ENCODE measurements around the gene VPS9D1.
"Not testable (repeated sequence)": the region's sequence is repeated elsewhere in the genome, so short reads cannot be mapped to it uniquely, and the experiment has no call there.

Gene VPS9D1

GRCh38 chr16:89709166-89709565 lies 11.5 kb downstream of the VPS9D1 start:
- DNase-seq, result no peak

- DNase-seq, result no peak
Observed at GRCh38 chr16:89708481-89708931, 12.2 kb downstream of the VPS9D1 start.

GRCh38 chr16:89707695-89708094 lies 13.0 kb downstream of the VPS9D1 start:
- no peak for DNase-seq

GRCh38 chr16:89706518-89707260 lies 14.0 kb downstream of the VPS9D1 start:
- DNase-seq, result no peak

GRCh38 chr16:89705006-89705405 lies 15.7 kb downstream of the VPS9D1 start:
- DNase-seq, result no peak

- DNase-seq, result peak; percentile 1
Observed at GRCh38 chr16:89704281-89704680, 16.4 kb downstream of the VPS9D1 start.

- peak; percentile 84 for DNase-seq
Observed at GRCh38 chr16:89701425-89702406, 19.0 kb downstream of the VPS9D1 start, which contains the start of gene SPATA2L. Gene SPATA2L, minus strand, starts transcription at chr16:89701705. Its CDS starts 473 bp downstream, at chr16:89701232.

- no peak for DNase-seq
Observed at GRCh38 chr16:89700649-89701424, 19.9 kb downstream of the VPS9D1 start.

- DNase-seq, result peak; percentile 93
Observed at GRCh38 chr16:89700100-89700648, 20.5 kb downstream of the VPS9D1 start.

GRCh38 chr16:89699629-89700099 lies 21.0 kb downstream of the VPS9D1 start:
- DNase-seq, result not testable (repeated sequence)

GRCh38 chr16:89698717-89699116 lies 22.0 kb downstream of the VPS9D1 start:
- peak; percentile 3 for DNase-seq

GRCh38 chr16:89697616-89698331 lies 22.9 kb downstream of the VPS9D1 start:
- DNase-seq, result peak; percentile 46

GRCh38 chr16:89697161-89697615 lies 23.5 kb downstream of the VPS9D1 start:
- DNase-seq, result peak; percentile 70

GRCh38 chr16:89696670-89697128 lies 24.0 kb downstream of the VPS9D1 start:
- DNase-seq, result peak; percentile 25

GRCh38 chr16:89695875-89696669 lies 24.6 kb downstream of the VPS9D1 start:
- peak; percentile 35 for DNase-seq

- peak; percentile 17 for DNase-seq
Observed at GRCh38 chr16:89695086-89695874, 25.4 kb downstream of the VPS9D1 start.

- not testable (repeated sequence) for DNase-seq
Observed at GRCh38 chr16:89694784-89695085, 26.0 kb downstream of the VPS9D1 start.

GRCh38 chr16:89693931-89694783 lies 26.5 kb downstream of the VPS9D1 start:
- DNase-seq, result peak; percentile 20

GRCh38 chr16:89693289-89693731 lies 27.4 kb downstream of the VPS9D1 start:
- DNase-seq, result peak; percentile 15
